CD4-positive, alpha-beta T cell treated with Interleukin-4 for 1 hour (primary cell): ENCODE measurements around the gene TSC22D3.
"Not testable (repeated sequence)": the region's sequence is repeated elsewhere in the genome, so short reads cannot be mapped to it uniquely, and the experiment has no call there.

Experiments used
- DNase-seq, 2 donors: peaks; one replicate each; pipeline ENCODE4 v3.0.0-alpha.2; 2020 to 2022

Gene TSC22D3

DNA sequence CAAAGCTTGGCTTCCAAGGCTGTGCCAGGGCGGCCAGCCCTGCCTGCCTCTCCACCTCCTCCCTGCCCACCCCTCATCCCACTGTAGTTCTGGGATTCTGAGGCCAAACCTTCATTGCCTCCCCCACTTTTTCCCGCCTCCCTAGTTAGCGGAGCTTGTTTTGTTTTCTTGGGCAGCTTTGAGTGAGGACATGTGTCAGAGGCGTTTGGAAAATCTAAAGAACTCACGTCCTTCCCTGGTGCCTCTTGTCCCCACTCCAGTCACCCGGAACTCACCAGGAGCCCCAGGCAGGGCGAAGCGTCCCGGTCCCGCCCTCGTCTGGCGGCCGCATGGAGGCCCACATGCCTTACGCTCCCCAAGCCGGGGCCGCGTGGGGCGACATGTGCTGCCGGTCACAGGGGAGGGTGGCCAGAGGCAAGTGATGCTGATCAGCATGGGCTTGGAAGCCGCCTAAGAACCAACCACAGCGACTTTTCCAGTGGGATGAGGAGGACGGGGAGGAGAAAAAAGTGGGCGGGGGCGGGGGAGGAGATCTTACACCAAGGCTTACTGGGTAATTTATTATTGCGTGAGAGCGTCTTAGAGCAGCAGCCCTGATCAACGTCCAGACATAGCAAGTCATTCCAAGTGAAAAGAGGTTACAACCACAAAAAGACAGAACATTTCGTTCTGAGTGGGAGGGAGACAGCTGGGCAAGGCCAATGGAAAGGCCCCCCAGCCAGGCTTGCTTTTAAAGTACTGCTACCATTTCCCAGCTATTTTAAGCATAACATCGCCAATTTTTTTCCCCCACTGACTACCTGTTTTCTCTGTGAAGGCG is 98.8 kb downstream of the TSC22D3 start:
- peak; percentile 63 to 66 for DNase-seq

DNA sequence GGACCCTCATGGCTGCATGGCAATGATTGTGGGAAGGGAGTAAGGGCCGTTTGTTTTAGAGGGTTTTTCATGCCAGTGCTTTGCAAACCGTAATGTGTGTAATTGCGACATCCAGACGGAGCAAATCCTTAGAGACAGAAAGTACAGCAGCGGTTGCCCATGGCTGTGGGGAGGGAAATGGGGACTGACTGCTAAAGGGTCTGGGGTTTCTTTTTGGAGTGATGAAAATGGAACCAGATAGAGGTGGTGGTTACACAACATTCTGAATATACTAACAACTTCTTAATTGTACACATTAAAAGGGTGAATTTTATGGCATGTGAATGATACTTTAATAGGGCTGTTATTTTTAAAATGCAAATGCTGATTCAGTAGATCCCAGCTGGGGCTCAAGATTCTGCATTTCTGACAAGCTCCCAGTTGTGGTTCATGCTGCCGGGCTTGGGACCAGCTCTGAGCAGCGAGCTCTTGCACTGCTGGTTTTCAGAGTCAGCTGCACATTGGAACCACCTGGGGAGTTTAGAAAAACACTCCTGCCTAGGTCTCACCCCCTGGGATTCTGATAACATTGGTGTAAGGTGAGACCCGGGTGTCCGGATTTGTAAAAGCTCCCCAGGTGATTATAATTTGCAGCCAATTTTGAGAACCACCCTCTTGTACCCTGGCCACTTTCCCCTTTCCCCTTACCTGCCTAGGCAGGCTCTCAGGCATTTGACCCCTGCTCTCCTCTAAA is 99.6 kb downstream of the TSC22D3 start:
- peak; percentile 44 to 49 for DNase-seq

DNA sequence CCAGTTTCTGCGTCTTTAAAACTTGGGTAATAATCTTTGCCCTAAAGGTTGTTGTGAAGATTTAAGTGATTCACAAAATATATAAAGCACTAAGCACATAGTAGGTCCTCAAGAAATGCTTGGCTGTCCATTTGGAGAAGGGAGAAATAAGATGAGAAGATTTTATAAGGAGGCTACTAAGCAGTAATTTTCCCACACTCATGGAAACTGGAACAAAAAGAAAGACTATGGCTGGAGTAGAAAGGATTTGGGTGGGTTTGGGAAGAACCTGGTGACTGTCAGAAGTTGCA is 100.3 kb downstream of the TSC22D3 start:
- no peak for DNase-seq

DNA sequence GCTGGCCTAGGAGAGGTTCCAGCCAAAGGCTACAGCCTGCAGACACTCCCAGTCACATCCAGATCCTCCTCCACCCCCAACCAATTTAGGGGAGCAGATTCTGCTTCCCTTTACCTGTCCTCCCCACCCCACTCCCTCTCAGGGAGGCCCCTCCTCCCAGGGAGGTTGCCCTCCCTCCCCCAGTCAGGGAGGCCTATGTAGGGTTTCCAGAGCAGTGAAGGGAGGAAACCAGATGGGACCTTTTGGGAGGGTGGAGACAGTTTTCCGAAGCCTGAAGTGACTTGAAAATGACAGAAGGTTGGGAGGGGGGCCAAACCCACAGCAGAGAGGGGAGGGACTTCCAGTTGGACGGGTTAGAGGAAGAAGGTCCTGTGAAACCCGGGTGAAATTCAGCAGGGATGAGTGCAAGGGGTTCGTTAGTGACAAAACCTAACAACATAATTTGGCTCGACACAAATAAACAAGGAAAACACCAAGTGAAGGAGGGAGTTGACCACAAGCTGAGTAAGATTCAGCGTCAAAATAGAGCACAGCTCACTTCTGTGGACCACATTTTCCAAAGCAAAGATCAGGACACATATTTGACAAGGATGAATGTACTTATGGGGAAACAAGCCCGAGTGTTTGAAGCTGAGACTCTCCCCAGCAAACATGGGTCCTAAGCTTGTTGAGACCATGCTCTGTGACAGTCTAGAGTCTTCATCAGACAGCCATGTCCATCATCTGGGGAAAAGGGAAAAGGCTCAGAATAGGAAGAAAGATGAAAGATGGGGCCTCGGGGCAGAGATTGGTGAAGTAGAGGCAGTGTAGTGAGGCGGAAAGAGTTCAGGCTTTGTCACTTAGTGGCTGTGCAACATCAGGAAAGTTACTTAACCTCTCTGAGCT is 100.9 kb downstream of the TSC22D3 start:
- DNase-seq = peak; percentile 78 to 82

- DNase-seq = peak; percentile 95 to 98
Observed at GRCh38 chrX:107673933-107674479, 101.6 kb downstream of the TSC22D3 start.

GRCh38 chrX:107673431-107673830 is 102.2 kb downstream of the TSC22D3 start:
- DNase-seq = peak in 1 of 2 donors; percentile 56

DNA sequence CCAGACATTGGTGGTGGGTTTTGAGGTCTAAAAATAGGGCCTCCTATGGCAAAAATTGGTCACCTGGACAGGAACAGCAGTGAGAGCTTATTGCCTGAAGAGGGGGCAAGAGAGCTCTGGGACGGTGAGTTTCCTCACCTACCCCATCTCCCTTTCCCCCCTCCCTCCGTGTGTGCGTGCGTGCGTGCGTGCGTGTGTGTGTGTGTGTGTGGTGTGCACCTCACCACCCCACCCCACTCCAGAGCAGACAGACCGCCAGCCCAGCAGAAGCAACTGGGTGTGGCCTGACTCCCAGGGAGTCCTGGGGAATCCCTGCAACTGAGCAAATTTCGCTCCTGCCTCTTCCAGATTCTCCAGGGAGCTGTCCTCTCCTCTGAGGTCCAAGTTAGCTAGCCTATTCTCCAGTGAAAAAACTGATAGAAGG is 102.6 kb downstream of the TSC22D3 start:
- peak; percentile 90 to 94 for DNase-seq

GRCh38 chrX:107671256-107671655 is 104.3 kb downstream of the TSC22D3 start:
- DNase-seq = not testable (repeated sequence)

DNA sequence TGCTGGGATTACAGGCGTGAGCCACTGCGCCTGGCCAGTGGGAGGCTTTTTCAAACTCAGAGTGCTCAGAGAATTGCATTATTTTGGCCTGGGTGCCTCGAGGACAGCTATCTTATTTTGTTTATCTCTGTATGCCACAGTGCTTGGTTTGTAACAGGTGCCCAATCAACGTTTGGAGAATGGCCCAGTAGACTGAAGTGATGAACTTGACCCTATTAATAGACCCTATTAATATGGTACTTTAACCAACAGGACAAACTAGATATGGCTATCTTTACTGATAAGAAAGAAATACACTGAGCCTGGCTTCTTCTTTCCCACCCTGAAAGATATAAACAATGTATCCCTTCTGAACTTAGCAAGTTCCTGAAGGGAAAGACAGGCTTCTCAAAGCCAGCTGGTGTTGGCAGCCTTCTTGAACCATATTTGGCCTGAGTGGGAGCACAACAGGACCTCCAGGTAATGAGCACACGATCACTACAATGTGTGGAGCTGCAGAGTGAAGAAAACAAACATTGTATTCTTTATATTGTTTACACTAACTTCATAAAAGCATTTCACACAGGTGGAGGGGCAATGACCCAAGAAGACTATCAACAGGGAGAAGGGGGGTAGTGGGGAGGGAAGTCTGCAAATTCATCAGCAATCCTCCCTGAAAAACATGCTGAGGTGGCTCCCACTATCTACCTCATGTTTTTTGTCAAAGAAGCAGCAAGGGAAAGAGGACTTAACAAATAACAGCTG is 105.5 kb downstream of the TSC22D3 start:
- DNase-seq = no peak

- no peak for DNase-seq
Observed at GRCh38 chrX:107669261-107669660, 106.3 kb downstream of the TSC22D3 start.

DNA sequence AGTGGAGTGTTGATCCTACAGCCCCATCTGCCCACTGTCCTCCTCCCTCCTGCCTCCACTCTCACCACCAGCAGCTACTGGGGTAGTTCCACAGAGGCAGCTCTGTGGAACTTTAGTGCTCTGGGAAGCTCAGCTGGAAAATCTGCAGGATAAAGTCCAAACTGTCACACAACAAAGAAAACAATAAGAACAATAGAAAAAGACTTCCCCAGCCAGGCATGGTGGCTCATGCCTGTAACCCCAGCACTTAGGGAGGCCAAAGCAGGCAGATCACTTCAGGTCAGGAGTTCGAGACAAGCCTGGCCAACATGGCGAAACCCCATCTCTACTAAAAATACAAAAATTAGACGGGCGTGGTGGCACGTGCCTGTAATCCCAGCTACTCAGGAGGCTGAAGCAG is 106.9 kb downstream of the TSC22D3 start:
- DNase-seq = not testable (repeated sequence)

- DNase-seq = no peak
Observed at GRCh38 chrX:107667426-107667825, 108.2 kb downstream of the TSC22D3 start.

- DNase-seq = no peak
Observed at GRCh38 chrX:107666931-107667330, 108.7 kb downstream of the TSC22D3 start.
